Caco-2 (cell line): ENCODE results near the gene MKRN3. TPM values are rescaled to one million over a fixed set of nuclear protein-coding genes. Genes with fewer than 3 reads are reported as not detected.

Source experiments
- BruUV-seq: library from RNA; stranded (reverse); fragments of 400-500 nt; replicated peaks from 2 replicates; lab custom pipeline; 2021; lab: Mats Ljungman, UMichigan
- CTCF ChIA-PET: fragments of 300-600 bp; sonication (Branson Sonifier 250); formaldehyde crosslinking; loops from one replicate; lab custom pipeline; 2022; ENCODE audit warnings: antibody characterized with exemption; lab: Charles Lee
- POLR2A ChIA-PET: fragments of 300-600 bp; sonication (Branson Sonifier 250); formaldehyde crosslinking; loops from one replicate; lab custom pipeline; 2022; ENCODE audit warnings: antibody characterized with exemption; lab: Charles Lee
- DNase-seq, 2 experiments: peaks; one replicate each; pipeline versions ENCODE4 v3.0.0 to v3.0.0-alpha.2; 2020 to 2022
- H3K27me3 ChIP-seq: replicated peaks from 2 replicates; pipeline ENCODE4 v1.6.0; 2011; ENCODE audit warnings: low read length; ENCODE audit not compliant: control insufficient read depth, insufficient read depth
- H3K36me3 ChIP-seq: 2 replicates; pipeline ENCODE4 v1.5.1; 2011; ENCODE audit warnings: low read length; ENCODE audit not compliant: control insufficient read depth, insufficient read depth
- H3K4me1 ChIP-seq: fragments of 250-450 bp; sonication (Bioruptor Pico); 2 replicates; pipeline ENCODE4 v1.5.1; 2020; ENCODE audit warnings: mild to moderate bottlenecking
- H3K4me3 ChIP-seq: 2 replicates; pipeline ENCODE4 v1.5.1; 2011; ENCODE audit warnings: low read depth, mild to moderate bottlenecking, control low read depth, low read length
- H3K9me3 ChIP-seq: fragments of 250-450 bp; sonication (Bioruptor Pico); 2 replicates; pipeline ENCODE4 v1.5.1; 2020; ENCODE audit warnings: mild to moderate bottlenecking, moderate library complexity
- H3K27ac Mint-ChIP-seq: one replicate; pipeline ENCODE4 v1.8.0; 2022; ENCODE audit warnings: mixed read lengths; ENCODE audit not compliant: unreplicated experiment
- H3K27me3 Mint-ChIP-seq: one replicate; pipeline ENCODE4 v1.8.0; 2022; ENCODE audit warnings: mixed read lengths; ENCODE audit not compliant: insufficient read depth, unreplicated experiment
- H3K36me3 Mint-ChIP-seq: one replicate; pipeline ENCODE4 v1.8.0; 2022; ENCODE audit warnings: mild to moderate bottlenecking, mixed read lengths; ENCODE audit not compliant: insufficient read depth, unreplicated experiment
- H3K4me1 Mint-ChIP-seq: one replicate; pipeline ENCODE4 v1.8.0; 2022; ENCODE audit warnings: low read depth, mixed read lengths; ENCODE audit not compliant: unreplicated experiment
- H3K4me3 Mint-ChIP-seq: one replicate; pipeline ENCODE4 v1.8.0; 2022; ENCODE audit warnings: mild to moderate bottlenecking, moderate library complexity, mixed read lengths; ENCODE audit not compliant: unreplicated experiment
- H3K9me3 Mint-ChIP-seq: one replicate; pipeline ENCODE4 v1.8.0; 2022; ENCODE audit warnings: mixed read lengths; ENCODE audit not compliant: unreplicated experiment
- intact Hi-C: fragments of 100-400 bp; cut with micrococcal nuclease; formaldehyde crosslinking; loops from one replicate; pipeline ENCODE4 v1.10.0; 2022; ENCODE audit not compliant: unreplicated experiment
- total RNA-seq: library from RNA; stranded (reverse); gene quantifications from 2 replicates; pipeline ENCODE4 v1.2.3, GENCODE V29; 2022
- TF ChIP-seq, protein P1 (sequence below), 2 experiments: fragments of 200-600 bp in 1 of 2; IDR thresholded peaks; 1 replicate in 1 of 2; 2 replicates in 1 of 2; pipeline versions ENCODE4 v1.5.1 to v1.8.0; 2011 to 2022; ENCODE audit warnings: antibody characterized with exemption in 1 of 2, control low read depth in 1 of 2, inconsistent platforms in 1 of 2, low read depth in 1 of 2, low read length in 1 of 2, mild to moderate bottlenecking in 1 of 2, moderate library complexity in 1 of 2; ENCODE audit not compliant: insufficient read depth in 1 of 2, severe bottlenecking in 1 of 2, unreplicated experiment in 1 of 2

Gene MKRN3
- total RNA-seq, 1 experiment from 2014 or later = 15.2 TPM

DNA sequence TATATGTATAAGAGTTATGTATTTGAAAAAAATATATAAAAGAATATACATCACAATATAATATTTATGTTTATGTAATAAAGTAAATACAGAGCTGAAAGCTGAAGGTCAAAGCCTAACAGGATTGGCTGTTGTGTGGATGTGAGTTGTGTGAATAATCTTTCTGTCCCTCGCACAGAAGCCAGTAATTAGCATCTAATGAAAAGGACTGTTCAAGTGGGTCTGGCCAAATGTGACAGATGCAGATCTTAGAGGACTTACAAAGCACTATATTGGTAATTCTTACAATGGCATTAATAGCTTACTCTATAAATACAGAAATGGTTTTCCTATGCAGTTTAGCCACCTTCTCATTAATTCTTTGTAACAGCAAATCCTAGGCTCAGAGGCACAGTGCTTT lies 2.4 kb downstream of the MKRN3 start:
- H3K36me3 ChIP-seq = peaks cover 2% of the 10 kb centered on the region; the same call in 1 of the 2 replicates
- TF ChIP-seq, protein P1, sequence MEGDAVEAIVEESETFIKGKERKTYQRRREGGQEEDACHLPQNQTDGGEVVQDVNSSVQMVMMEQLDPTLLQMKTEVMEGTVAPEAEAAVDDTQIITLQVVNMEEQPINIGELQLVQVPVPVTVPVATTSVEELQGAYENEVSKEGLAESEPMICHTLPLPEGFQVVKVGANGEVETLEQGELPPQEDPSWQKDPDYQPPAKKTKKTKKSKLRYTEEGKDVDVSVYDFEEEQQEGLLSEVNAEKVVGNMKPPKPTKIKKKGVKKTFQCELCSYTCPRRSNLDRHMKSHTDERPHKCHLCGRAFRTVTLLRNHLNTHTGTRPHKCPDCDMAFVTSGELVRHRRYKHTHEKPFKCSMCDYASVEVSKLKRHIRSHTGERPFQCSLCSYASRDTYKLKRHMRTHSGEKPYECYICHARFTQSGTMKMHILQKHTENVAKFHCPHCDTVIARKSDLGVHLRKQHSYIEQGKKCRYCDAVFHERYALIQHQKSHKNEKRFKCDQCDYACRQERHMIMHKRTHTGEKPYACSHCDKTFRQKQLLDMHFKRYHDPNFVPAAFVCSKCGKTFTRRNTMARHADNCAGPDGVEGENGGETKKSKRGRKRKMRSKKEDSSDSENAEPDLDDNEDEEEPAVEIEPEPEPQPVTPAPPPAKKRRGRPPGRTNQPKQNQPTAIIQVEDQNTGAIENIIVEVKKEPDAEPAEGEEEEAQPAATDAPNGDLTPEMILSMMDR (IDR thresholded peaks at IDR 0.05; ENCODE audit: insufficient read depth in 1 of 2, low read depth in 1 of 2, low read length in 1 of 2, severe bottlenecking in 1 of 2, unreplicated experiment in 1 of 2) = no peak
- Mint-ChIP-seq H3K4me3 (no peak overlapping the region), H3K27me3 (no peaks in the 10 kb centered on the region), H3K9me3 (no peaks in the 10 kb centered on the region), H3K36me3 (peaks cover 39% of the 10 kb centered on the region), H3K4me1 (peaks cover 8% of the 10 kb centered on the region), H3K27ac (no peak overlapping the region)
- POLR2A ChIA-PET = no interaction called here
- no TSS peak for BruUV-seq
- H3K4me1 ChIP-seq = peaks cover 31% of the 10 kb centered on the region
- H3K27me3 ChIP-seq = no peaks in the 10 kb centered on the region
- no peak overlapping the region for H3K4me3 ChIP-seq
- intact Hi-C loops = no loop called here
- CTCF ChIA-PET = no interaction called here
- H3K9me3 ChIP-seq = no peaks in the 10 kb centered on the region
- no peak for DNase-seq

DNA sequence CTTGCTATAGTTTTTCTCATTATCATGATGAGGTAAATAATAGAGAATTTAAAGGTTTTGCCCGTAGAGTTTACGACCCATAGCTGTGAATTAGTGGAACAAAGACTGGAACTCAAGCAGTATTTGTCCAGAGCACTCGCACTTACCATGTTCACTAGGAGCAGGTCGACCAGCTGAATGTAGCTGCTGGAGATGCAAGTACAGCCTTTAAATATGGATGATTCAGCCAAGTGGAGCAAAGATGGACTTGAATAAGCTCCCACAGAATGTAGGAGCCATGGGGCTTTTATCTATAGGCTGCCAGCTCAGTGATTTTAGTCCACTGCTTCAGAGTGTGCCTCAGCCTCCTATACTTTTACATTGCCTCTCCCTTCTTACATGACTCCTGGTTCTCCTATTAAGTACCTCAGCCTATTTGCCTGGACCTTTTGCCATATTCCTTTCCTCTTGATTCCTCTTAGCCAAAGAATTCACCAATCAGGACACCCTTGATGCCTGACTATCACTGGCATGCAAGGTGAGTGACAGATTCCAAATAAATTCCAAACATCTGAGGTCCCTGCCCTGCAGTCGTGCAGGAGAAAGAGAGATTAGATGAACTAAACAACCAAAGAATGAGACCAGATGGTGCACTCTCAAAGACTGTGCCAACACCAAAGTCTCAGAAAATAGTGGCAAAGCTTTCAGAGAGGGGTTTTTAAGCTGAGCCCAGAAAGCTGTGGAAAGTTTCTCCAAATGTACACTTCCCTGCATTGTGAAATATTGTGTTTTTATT lies 3.9 kb downstream of the MKRN3 start:
- CTCF ChIA-PET = no interaction called here
- Mint-ChIP-seq H3K27ac (peak overlapping the region; percentile 18), H3K36me3 (peaks cover 39% of the 10 kb centered on the region), H3K4me1 (peaks cover 12% of the 10 kb centered on the region), H3K9me3 (no peaks in the 10 kb centered on the region), H3K4me3 (peak overlapping the region; percentile 14), H3K27me3 (no peaks in the 10 kb centered on the region)
- no peaks in the 10 kb centered on the region for H3K27me3 ChIP-seq
- peaks cover 29% of the 10 kb centered on the region for H3K4me1 ChIP-seq
- TF ChIP-seq, protein P1 (IDR thresholded peaks at IDR 0.05; ENCODE audit: insufficient read depth in 1 of 2, low read depth in 1 of 2, low read length in 1 of 2, severe bottlenecking in 1 of 2, unreplicated experiment in 1 of 2) = no peak
- no TSS peak for BruUV-seq
- peaks cover 2% of the 10 kb centered on the region; the same call in 1 of the 2 replicates for H3K36me3 ChIP-seq
- H3K4me3 ChIP-seq = no peak overlapping the region
- POLR2A ChIA-PET = no interaction called here
- intact Hi-C loops = no loop called here
- no peaks in the 10 kb centered on the region for H3K9me3 ChIP-seq
- DNase-seq = peak in 1 of 2 experiments; percentile 23

DNA sequence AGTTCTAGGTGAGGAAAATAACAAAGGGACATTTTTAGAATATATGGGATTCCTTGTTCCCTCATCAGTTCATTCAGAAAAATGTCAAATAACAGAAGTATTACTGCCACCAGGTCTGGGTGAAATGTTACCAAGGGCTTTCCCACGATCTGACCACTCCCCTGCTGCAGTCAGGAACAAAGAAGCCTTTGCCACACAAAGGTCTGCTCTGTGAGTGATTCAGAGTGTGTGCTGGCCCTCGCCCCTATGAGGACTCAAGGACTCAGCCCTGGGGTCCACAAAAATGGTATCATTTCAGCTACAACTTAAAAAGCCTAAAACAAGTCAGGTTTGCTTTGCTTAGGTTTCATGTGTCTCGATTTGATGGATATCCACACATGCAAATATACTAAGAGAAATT lies 5.0 kb downstream of the MKRN3 start:
- no peak for DNase-seq

More for the DNA sequence above, 5.0 kb downstream of the MKRN3 start:
- TF ChIP-seq, protein P1 (IDR thresholded peaks at IDR 0.05; ENCODE audit: insufficient read depth in 1 of 2, low read depth in 1 of 2, low read length in 1 of 2, severe bottlenecking in 1 of 2, unreplicated experiment in 1 of 2) = no peak
- intact Hi-C loops = no loop called here
- CTCF ChIA-PET = no interaction called here
- BruUV-seq = no TSS peak
- Mint-ChIP-seq H3K36me3 (peaks cover 43% of the 10 kb centered on the region), H3K27ac (no peak overlapping the region), H3K4me1 (peaks cover 14% of the 10 kb centered on the region), H3K9me3 (no peaks in the 10 kb centered on the region), H3K27me3 (no peaks in the 10 kb centered on the region), H3K4me3 (no peak overlapping the region)
- Histone ChIP-seq H3K36me3 (peaks cover 2% of the 10 kb centered on the region; the same call in 1 of the 2 replicates), H3K4me3 (no peak overlapping the region), H3K4me1 (peaks cover 36% of the 10 kb centered on the region), H3K27me3 (no peaks in the 10 kb centered on the region), H3K9me3 (no peaks in the 10 kb centered on the region)
- POLR2A ChIA-PET = no interaction called here
